ENCODE results near the gene ATOSB.

The ATOSB gene

DNA sequence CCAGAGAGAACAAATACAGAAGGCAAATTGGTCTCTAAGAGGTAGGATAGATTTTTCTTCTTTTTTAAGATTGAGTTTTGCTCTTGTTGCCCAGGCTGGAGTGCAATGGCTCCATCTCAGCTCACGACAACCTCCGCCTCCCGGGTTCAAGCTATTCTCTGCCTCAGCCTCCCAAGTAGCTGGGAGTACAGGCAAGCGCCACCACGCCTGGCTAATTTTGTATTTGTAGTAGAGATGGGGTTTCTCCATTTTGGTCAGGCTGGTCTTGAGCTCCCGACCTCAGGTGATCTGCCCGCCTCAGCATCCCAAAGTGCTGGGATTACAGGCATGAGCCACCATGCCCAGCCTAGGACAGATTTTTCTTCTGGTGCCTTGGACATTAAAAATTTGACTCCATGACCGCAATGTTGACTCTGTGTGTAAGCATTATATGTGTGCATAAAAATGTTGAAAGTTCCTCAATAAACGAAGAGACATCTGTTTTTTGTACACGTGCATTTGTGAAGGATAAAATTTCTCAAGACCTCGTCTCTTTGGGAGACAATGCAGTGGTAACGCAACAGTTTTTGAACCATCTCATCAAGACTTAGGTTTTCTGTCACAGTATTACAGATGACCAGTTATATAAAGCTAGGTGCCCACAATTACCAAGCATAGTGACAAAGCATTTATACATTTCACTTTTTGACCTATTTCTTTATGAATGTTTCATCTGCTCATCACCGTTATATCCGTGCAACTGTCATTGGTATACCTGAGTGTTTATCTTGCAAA, 60.6 kb downstream of the ATOSB start:
- no peak overlapping the region for H3K4me3 ChIP-seq (ENCODE audit: low read depth, low read length)

DNA sequence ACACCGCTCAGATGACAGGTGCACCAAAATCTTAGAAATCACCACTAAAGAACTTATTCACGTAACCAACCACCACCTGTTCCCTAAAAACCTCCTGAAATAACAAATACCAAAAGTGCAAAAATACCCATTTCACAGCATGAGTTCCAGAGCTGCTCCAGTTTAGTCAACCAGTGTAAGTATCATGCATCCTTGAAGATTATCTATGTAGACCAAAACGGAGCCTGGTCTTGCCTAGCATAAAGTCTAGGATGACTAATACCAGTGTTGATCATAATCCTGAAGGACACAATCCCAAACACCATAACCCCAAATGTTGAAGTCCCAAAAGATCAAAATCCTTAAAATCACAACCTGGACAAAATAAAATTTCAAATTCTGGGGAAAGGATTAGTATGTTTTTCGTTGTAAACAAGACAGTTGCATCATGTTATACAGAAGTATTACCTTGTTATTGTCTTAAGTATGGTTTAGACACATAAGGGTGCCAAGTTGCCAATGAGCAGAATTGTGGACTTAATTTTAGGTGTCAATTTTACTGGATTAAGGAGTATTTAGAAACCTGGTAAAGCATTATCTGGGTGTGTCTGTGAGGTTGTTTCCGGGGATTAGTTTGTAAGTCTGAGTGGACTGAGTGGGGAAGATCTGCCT, 61.4 kb downstream of the ATOSB start:
- H3K4me3 ChIP-seq (ENCODE audit: low read depth, low read length): no peak overlapping the region

All from iPS-11a (cell line).